Renal cortex interstitium (tissue), 15 donors: ENCODE results near the gene AP1B1. TPM values are rescaled to one million over a fixed set of nuclear protein-coding genes. Genes with fewer than 3 reads are reported as not detected.
"Not testable (repeated sequence)": the region's sequence is repeated elsewhere in the genome, so short reads cannot be mapped to it uniquely, and the experiment has no call there.

Experiments
- DNase-seq, 11 donors: peaks; one replicate each; pipeline ENCODE4 v3.0.0-alpha.2; 2013; ENCODE audit warnings: low read depth in 9 of 11, low spot score in 4 of 11; ENCODE audit errors: extremely low read depth in 1 of 11
- long read RNA-seq, 16 experiments: transcript quantifications; one replicate each; lab custom pipeline, GENCODE V29; 2026
- polyA plus RNA-seq, 3 donors: library from polyadenylated mRNA; unstranded; fragments of 120-200 nt; gene quantifications; one replicate each; pipeline ENCODE4 v1.2.1, GENCODE V29; 2013; ENCODE audit not compliant: insufficient read length in 3 of 3

Gene AP1B1
- 10 to 100 TPM; 42.8 to 46.8 (median 43.9) TPM for polyA plus RNA-seq
- long read RNA-seq, donor 1, full-length matches to known transcripts = 1 of 7 reads
- long read RNA-seq, donor 1, partial matches to known transcripts = 6 of 7 reads
- long read RNA-seq, donor 1, other reads (novel, unspliced or antisense) = 0 of 7 reads
- long read RNA-seq, donor 2, partial matches to known transcripts = 16 of 17 reads
- long read RNA-seq, donor 2, other reads (novel, unspliced or antisense) = 0 of 17 reads
- long read RNA-seq, donor 3, full-length matches to known transcripts = 3 of 10 reads
- long read RNA-seq, donor 3, partial matches to known transcripts = 7 of 10 reads
- long read RNA-seq, donor 3, other reads (novel, unspliced or antisense) = 0 of 10 reads
- long read RNA-seq, donor 4, full-length matches to known transcripts = 2 of 2 reads
- long read RNA-seq, donor 4, partial matches to known transcripts = 0 of 2 reads
- long read RNA-seq, donor 4, other reads (novel, unspliced or antisense) = 0 of 2 reads
- long read RNA-seq, donor 5, full-length matches to known transcripts = 8 of 27 reads
- long read RNA-seq, donor 5, partial matches to known transcripts = 19 of 27 reads
- long read RNA-seq, donor 5, other reads (novel, unspliced or antisense) = 0 of 27 reads
- long read RNA-seq, donor 6, full-length matches to known transcripts = 2 of 32 reads
- long read RNA-seq, donor 6, partial matches to known transcripts = 30 of 32 reads
- long read RNA-seq, donor 6, other reads (novel, unspliced or antisense) = 0 of 32 reads
- long read RNA-seq, donor 7, partial matches to known transcripts = 10 of 10 reads
- long read RNA-seq, donor 7, other reads (novel, unspliced or antisense) = 0 of 10 reads
- long read RNA-seq, donor 8, full-length matches to known transcripts = 4 of 21 reads
- long read RNA-seq, donor 8, partial matches to known transcripts = 17 of 21 reads
- long read RNA-seq, donor 8, other reads (novel, unspliced or antisense) = 0 of 21 reads
- long read RNA-seq, donor 9, full-length matches to known transcripts = 3 of 3 reads
- long read RNA-seq, donor 9, partial matches to known transcripts = 0 of 3 reads
- long read RNA-seq, donor 9, other reads (novel, unspliced or antisense) = 0 of 3 reads
- long read RNA-seq, donor 10, full-length matches to known transcripts = 1 of 16 reads
- long read RNA-seq, donor 10, partial matches to known transcripts = 15 of 16 reads
- long read RNA-seq, donor 10, other reads (novel, unspliced or antisense) = 0 of 16 reads
- long read RNA-seq, donor 11, full-length matches to known transcripts = 1 of 1 reads
- long read RNA-seq, donor 11, partial matches to known transcripts = 0 of 1 reads
- long read RNA-seq, donor 11, other reads (novel, unspliced or antisense) = 0 of 1 reads
- long read RNA-seq, donor 12, partial matches to known transcripts = 6 of 7 reads
- long read RNA-seq, donor 12, other reads (novel, unspliced or antisense) = 0 of 7 reads
- long read RNA-seq, donor 13, full-length matches to known transcripts = 6 of 24 reads
- long read RNA-seq, donor 13, partial matches to known transcripts = 18 of 24 reads
- long read RNA-seq, donor 13, other reads (novel, unspliced or antisense) = 0 of 24 reads
- long read RNA-seq, donor 14, partial matches to known transcripts = 8 of 8 reads
- long read RNA-seq, donor 14, other reads (novel, unspliced or antisense) = 0 of 8 reads
- long read RNA-seq, donor 15, full-length matches to known transcripts = 2 of 2 reads
- long read RNA-seq, donor 15, partial matches to known transcripts = 0 of 2 reads
- long read RNA-seq, donor 15, other reads (novel, unspliced or antisense) = 0 of 2 reads
- long read RNA-seq, donor 16, full-length matches to known transcripts = 12 of 29 reads
- long read RNA-seq, donor 16, partial matches to known transcripts = 17 of 29 reads
- long read RNA-seq, donor 16, other reads (novel, unspliced or antisense) = 0 of 29 reads

DNA sequence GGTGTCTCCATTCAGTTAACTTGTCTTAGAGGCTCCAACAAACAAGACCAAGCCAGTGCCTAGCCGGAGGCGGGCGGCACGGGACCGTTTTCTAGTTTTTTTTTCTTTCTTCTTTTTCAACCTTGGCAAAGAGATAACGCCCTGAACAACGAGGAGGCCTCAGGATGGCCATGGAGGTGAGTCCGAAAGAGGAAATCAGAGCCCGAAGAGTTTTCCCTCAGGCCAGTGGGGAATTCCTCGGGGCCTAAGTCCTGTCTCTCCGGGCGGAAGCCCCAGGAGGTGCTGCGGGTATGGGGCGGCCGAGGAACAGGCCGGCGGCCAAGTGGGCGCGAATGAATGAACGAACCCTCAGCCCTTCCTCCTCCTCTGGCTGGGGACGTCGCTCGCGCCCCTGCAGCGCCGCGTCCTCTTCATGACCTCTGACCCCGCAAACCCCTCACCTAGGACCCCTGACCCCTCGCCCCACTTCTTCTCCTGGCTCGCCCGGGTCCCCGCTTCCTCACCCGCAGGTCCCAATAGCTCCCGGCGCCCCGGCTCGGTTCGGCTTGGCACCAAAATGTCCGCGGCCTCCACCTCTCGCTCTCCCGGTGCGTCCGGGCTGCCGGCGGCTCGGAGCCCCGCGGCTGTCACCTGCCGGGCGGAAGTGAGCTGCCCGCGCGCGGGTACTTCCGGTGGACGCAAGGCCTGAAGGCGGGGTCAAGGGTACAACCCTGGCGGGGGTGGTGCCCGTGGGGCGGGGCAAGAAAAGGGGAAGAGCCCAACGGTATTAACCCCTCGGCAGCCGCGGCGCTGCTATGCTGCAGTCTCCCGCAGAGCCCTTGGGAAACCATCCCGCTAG, at the start of gene AP1B1:
TSS of gene AP1B1 (minus strand) at position 650 of the 838 bp plus-strand sequence. CDS start 21,327 bp downstream, outside the sequence.
- DNase-seq = peak; percentile 70 to 94 (median 82)

- DNase-seq = no peak
These were observed 47.1 kb upstream of the AP1B1 start for GRCh38 chr22:29435236-29436136.

- DNase-seq = no peak
These were observed 45.9 kb upstream of the AP1B1 start for GRCh38 chr22:29434288-29434687.

GRCh38 chr22:29433856-29434255, 45.5 kb upstream of the AP1B1 start:
- no peak for DNase-seq

DNA sequence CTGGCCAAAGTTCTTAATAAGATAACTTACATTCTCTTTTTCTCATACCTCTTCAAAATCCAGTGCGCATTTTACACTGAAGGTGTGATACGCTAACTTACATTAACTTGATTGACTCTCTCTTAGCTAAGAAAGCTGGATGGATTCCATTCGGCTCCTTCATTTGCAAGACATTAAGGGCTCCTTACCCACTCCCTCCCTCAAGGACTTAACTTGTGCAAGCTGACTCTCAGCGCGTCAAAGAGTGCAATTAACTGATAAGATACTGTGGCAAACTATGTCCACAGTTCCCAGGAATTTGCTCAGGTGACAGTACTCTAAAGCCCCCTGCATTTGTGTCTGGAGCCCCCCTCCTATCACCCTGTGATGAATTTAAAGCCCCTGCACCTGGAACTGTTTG, 43.6 kb upstream of the AP1B1 start:
- no peak for DNase-seq

GRCh38 chr22:29427176-29427760, 38.9 kb upstream of the AP1B1 start:
- DNase-seq = no peak

DNA sequence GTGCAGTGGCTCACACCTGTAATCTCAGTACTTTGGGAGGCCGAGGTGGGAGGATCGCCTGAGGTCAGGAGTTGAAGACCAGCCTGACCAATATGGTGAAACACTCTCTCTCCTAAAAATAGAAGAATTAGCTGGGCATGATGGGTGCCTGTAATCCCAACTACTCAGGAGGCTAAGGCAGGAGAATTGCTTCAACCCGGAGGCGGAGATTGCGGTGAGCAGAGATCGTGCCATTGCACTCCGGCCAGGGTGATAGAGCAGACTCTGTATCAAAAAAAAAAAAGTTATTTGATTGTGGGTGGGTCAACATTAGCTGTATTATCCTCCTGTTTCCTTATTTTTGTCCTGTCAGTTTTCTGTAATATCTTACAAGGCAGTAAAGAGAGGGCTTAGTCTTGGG, 38.1 kb upstream of the AP1B1 start:
- no peak for DNase-seq

- DNase-seq = not testable (repeated sequence)
These were observed 30.3 kb upstream of the AP1B1 start for GRCh38 chr22:29418704-29419103.

- DNase-seq = not testable (repeated sequence)
These were observed 26.7 kb upstream of the AP1B1 start for GRCh38 chr22:29414951-29415591.

- not testable (repeated sequence) for DNase-seq
These were observed 24.4 kb upstream of the AP1B1 start for GRCh38 chr22:29412772-29413171.

- not testable (repeated sequence) for DNase-seq
These were observed 23.3 kb upstream of the AP1B1 start for GRCh38 chr22:29411569-29412211.

- DNase-seq = no peak
These were observed 20.6 kb upstream of the AP1B1 start for GRCh38 chr22:29408940-29409339.

DNA sequence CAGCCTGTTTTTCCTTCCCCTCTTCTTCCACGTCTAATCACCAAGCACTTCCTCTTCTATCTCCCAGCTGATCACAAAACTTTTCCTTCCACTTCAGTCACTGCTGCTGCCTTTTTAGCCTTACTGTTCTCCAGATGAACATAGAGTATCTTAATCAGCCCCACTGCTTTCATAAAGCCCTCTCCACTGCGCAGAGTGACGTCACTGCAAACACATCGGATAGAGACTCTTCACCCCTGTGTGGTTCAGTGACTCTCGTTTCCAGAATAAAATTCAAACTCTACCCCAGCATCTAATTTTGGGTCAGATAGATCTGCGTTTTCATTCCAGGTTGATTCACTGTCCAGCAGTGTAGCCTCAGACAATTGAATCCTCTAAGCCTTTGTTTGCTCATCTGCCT, 13.2 kb upstream of the AP1B1 start:
- not testable (repeated sequence) for DNase-seq

DNA sequence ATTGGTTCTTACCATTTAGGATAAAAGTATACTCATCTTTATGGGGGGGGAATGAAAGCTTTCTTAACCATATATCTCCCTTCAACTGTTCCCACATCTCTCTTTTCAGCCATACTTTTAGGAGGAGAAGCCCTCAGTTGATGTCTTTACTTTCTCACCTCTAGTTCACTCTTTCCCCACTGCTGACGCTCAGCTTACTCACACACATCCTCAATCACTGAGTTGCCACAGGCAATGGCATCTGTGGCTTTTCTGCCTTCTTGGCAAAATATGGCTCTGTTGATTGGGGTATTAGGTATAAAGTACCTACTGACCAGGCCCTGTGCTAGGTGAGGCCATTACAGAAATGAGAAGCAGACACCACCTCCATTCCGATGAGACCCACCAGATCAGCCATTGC, 12.2 kb upstream of the AP1B1 start:
- no peak for DNase-seq

DNA sequence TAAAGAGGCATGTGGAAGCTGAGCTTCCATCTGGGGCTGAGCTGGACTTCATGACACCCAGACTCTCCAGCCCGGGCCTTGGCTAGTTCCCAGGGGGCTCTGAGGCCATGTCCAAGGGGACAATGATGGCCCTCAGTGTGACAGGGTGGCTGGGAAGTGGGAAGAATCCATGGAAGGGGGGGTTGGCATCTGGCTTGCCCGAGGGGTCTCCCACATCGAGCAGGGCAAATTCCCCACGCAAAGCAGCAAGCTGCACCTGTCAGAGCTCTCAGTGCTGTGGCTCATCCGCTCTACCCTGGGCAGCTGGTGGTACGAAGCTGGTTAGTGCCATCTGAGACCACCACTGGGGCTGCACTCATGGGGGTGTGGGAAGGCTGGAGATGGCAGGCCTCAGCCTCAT, 9.4 kb upstream of the AP1B1 start:
- DNase-seq = no peak
